ENCODE data around the gene IGFN1. TPM values are rescaled to one million over a fixed set of nuclear protein-coding genes. Genes with fewer than 3 reads are reported as not detected.

IGFN1 gene
- polyA plus RNA-seq, 12 donors = 1.1 to 6.1 (median 1.9) TPM; not detected in 1

DNA sequence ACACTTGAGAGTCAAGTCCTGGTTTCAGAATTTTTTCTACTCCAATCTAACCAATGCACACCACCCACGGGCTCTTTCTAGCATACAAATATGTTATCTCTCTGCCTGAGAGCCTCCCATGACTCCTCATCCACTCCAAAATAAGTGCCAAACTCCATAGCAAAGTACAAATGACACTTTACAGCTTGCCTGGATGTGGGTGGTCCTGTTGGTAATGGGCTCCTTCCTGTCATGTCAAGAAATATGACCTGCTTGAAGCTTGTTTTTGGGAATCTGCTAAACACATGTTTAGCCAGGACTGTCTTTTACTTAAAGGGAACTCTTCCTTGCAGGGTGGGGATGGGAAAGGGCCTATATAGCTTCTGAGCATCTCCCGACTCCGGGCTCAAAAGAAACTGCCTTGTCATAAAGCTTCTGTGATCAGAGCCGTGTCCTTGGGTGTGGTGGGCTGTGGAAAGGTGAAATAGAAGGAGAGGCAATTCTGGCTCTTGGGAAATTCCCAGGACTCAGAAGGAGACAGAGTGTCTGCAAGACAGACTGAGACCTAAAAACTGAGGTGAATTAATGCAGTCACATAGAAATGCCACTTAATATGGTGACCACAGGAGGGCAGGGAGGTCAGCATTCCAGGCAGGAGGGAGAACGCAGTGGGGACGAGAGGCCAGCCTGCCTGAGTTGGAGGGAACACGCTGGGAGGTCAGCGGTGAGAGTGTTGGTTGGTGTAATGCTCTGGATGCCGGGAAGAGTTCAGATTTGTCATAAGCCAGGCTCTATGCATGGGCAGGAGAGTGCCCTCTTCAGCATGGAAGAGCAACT lies 6.1 kb upstream of the IGFN1 start:
- no peak for DNase-seq

DNA sequence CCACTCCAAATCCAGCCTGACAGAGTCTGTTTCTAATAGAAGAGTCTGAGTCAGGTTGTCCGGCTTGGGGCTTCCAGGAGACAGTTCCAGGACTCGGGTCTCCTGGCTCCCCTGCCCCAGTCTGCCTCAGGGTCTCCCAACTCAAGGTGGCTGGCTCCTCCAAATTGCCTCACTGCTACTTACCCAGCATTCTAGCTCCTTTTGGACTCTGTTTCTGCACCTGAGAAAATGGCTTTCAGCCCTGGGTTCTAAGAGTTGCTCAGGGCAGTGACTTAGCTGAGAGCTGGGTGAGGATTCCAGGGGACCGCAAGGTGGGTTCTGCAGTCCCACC lies 5.5 kb upstream of the IGFN1 start:
- DNase-seq = no peak

DNA sequence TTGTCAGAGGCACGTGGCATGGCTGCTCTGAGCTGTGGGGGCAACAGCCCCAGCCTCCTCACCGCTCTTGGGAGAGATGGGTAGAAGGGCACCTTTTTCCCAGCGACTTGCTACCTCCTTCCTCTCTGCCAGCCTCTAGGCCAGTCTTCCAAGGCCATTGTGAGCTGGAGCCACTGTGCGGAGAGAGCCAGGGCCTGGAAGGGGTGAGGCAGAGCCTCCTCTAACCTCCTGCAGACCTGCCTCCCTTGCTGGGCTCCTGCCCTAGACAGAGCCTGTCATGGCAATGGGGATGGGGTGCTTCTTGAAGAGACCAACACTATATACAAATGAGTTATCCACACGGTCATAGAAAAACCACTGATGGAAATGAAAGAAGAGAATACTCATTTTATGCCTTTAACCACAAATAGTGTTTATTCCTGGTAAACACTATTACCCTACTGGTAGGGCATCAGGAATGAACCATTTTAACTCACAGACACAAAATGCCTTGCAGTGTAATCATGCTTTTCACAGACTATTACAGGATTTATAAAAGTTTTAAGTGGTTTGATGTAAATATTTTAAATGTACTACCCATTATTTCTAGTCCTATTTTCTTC lies 5.0 kb upstream of the IGFN1 start:
- no peak for DNase-seq

DNA sequence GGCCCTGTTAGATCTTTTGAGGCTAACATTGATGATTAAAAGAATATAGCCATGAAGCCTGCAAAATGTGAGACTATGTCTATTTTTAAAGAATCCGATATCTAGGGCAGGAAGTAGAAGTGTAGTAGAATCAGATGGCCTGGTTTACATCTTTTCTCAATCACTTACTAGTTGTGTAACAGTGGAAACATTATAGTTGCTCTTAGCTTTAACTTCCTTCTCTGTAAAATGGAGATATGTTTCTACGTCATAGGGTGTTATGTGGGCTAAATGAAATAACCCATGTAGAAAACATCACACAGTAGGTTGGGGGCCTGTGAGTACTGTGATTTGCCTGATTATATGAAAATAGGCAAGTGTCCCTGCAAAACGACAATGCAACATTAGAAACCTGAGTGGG lies 4.4 kb upstream of the IGFN1 start:
- no peak for DNase-seq

DNA sequence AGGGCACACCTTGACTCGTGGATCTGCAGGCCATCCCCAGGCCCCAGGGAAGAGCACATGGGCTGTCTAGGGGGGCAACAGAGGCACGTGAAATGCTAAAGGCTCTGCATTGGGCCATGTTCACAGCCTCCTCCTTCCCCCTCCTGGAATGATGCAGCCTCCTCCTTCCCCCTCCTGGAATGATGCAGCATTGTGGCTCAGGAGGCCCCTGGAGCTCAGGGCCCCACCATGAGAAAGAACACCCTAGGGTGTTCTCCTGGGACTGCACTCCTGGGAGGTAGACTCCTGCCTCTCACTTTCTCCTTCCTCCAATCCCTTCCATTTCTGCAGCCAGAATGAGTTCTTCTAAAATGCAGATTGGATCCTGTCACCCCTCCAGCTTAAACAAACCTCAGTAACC lies 1.5 kb upstream of the IGFN1 start:
- no peak for DNase-seq

DNA sequence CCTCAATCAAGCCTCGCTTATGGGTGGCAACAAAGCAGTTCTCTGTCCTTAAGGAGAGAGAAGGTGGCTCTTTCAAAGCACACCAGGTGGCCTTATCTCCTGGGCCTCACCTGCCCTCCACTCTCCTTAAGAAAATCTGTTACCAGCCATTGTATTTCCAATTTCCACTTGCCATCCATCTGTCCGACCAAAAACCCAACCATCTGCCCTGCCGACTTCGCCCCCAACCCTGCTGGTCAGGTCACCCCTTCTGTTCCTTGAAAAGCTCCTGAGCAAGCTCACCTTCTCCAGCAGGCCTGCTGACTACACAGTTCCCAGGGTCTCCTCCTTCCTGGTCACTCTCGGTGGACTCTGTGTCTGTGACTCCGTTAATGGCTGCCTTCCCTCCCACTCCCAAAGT lies 619 bp upstream of the IGFN1 start:
- DNase-seq = no peak

DNA sequence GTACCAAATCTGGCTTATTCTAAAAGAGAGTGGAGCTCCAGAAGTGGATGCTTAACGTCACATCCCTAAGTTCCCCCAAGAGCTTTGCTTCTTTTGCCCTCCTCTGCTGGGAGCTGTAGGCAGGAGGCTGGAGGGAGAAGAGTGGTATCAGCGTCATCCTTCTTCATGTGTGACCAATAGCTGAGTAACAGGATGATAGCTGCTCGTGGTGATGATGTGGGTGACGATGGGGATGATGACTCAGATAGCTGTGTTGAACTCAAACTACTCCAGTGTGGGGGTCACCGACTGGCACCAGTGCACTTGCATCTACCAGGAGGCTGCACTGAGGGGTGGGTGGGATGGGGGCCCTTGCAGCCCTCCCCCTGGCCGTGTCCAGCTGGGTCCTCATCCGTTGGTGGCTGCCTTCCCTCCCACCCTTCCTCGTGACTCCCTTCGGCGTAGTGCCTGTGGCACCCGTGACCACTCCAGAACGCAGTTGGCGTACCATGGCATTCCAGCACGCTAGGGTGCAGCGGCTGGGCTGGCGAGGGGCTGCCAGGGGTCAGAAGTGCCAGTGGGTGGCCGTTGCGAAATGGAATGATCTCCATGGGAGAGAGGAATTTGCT lies 1.1 kb downstream of the IGFN1 start:
- no peak for DNase-seq

DNA sequence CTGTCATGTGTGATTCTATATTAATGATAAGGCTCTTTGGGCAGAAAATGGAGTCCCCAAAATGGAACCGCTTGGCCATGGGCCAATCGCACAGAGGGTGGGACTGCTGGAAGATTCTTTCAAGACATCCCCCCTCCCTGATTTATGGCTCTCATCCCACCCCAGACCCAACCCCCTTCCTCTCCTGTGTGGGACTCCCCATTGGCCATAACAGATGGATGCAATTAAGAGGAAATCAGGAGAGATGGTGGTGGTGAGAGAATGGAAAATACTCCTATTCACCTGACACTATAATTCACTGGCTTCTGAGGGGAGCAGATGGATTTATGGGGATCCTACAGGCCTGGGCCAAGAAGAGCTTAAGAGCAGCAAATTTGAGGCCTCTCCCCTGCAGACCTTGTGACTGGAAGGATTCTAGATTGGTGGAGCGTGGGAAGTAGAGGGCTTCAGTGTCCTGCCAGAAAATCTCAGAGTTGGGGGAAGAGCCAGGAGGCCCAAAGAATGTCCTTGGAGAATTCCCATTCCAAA lies 1.7 kb downstream of the IGFN1 start:
- peak; percentile 44 for DNase-seq

DNA sequence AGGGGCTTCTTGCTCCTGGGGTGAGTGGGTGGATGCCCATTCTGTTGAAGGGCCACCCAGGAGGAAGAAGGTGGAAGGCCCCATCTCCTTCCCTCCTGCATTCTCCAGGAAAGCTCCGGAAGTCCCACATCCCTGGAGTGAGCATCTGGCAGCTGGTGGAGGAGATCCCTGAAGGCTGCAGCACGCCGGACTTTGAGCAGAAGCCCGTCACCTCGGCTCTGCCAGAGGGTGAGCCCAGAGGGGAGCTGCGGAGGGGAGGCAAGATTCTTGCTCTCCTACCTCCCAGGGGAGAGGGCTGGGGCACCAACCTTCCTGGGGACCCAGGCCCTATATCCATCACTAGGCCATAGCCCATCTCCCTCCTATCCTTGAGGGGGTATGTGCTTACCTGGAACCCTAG lies 3.4 kb downstream of the IGFN1 start:
- no peak for DNase-seq

DNA sequence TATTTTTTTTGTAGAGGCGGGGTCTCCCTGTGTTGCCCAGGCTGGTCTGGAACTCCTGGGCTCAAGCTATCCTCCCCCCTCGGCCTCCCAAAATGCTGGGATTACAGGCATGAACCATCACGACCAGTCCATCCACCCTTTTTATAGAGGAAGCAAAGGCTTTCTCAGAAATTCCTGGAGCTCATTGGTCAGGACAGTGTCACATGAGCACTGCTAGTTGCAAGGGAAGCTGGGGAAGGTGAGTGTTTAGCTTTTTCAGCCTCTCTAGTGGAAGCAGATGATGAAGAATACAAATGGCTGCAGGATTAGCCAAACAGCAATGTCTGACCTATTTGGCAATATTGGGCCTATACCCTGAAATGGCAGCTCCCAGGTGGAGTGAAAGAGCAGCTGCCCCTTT lies 8.0 kb downstream of the IGFN1 start:
- no peak for DNase-seq

DNA sequence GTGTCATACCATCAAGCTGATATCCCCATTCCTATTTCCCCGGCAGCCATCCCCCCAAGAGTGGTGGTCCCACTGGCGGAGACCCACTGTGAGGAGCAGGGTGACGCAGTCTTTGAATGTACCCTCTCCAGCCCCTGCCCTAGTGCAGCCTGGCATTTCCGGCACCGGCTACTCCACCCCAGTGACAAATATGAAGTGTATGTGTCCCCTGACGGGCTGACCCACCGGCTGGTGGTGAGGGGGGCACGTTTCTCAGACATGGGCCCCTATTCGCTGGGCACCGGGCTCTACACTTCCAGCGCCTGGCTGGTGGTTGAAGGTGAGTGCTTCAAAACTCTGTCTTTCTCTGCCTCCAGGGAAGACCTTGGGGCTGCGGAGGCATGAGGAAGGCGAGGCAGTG lies 14.4 kb downstream of the IGFN1 start:
- no peak for DNase-seq

DNA sequence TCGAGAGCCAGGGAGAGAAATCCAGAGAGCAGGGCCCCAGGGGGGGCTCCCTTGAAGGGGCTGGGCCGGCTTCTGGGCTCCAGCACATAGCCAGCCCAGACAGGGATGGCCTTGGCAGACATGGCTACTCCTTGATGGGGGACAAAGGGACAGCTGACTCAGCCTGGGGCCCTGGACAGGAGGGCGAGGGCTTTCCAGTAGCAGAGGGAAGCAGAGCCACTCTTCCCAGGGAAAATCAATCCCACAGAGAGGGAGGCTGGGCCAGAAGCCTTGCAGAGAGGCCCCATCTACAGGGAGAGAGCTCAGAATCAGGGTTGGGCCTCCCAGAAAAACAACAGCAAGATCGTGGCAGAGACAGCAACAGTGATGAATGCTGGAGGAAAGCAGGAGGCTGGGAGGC lies 15.6 kb downstream of the IGFN1 start:
- peak; percentile 24 for DNase-seq

DNA sequence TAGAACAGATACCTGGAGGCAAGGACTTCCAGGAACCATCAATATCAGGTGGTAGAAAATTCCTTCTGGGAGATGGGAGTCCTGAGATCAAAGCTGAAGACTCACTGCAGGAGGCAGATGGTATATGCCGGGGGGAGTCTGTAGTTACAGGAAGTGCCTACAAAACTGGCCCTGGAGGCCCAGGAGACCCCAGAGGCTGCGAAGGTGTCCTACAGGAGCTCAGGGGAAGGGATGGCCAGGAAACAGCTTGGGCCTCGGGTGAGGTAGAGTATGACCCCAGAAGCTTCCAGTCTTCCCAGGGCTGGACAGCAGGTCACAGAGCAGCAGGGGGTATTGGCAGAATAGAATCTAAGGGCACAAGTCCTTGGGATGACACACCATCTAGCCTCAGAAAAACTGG lies 16.4 kb downstream of the IGFN1 start:
- DNase-seq = no peak

DNA sequence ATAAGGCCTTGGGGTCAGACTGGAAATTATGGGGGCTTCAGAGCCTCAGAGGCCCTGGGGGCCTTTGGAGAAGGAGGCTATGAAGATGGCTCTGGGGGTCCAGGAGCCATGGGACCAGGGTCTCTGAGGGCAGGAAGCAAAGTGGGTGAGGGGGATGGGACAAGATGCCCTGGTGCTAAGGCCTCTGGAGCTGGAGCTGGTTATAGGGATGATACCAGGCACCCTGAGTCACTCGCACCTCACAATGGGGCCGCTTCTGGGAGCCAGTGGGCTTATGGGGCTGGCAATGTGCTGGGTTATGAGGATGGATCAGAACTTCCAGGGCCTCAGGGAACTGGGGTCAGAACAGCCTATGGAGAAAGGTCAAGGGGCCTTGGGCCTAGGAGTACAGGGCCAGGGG lies 17.6 kb downstream of the IGFN1 start:
- DNase-seq = no peak

DNA sequence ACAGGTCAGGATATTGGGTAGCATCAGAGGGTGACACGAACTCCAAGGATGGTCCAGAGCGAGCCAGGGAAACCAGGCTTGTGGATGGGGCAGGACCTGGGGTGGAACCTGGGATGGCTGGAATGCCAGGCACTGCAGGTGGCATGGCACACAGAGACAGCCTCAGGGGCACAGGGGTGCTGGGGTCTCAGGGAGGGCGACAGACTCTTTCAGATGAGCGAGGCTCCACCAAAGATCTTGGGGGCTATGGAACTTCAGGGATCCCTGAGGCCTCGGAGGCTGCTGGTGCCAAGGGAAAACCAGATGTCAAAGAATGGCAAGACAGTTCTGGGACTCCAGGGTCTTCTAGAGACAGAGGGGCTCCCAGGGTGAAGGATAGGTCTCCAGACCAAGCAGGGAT lies 21.4 kb downstream of the IGFN1 start:
- DNase-seq = no peak

DNA sequence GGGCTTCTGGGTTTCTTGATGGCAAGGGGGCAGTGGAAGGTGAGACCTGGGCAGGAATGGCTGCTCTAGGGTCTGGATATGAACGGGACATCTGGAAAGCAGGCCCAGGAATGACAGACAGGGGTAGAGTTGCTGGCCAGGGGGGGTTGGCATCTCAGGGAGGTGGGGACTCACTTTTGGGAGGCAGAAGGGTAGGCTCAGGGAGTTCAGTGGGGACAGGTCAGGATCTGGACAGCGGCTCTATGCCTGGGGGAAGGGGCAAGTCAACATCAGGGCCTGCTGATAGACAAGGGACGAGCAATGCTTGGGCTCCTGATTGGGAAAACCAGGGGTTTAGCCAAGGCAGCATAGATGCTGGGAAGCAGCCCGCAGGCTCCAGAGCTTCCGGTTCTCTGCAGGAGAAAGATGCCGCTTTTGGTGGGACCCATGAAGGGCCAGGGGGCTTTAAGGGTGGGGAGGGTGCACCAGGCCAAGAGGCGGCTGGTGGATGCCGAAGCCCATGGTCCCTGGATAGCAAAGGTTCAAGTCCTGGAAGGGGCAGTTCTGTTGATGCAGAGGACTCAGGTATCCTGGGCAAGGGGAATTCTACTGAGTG lies 21.9 kb downstream of the IGFN1 start:
- DNase-seq = no peak

DNA sequence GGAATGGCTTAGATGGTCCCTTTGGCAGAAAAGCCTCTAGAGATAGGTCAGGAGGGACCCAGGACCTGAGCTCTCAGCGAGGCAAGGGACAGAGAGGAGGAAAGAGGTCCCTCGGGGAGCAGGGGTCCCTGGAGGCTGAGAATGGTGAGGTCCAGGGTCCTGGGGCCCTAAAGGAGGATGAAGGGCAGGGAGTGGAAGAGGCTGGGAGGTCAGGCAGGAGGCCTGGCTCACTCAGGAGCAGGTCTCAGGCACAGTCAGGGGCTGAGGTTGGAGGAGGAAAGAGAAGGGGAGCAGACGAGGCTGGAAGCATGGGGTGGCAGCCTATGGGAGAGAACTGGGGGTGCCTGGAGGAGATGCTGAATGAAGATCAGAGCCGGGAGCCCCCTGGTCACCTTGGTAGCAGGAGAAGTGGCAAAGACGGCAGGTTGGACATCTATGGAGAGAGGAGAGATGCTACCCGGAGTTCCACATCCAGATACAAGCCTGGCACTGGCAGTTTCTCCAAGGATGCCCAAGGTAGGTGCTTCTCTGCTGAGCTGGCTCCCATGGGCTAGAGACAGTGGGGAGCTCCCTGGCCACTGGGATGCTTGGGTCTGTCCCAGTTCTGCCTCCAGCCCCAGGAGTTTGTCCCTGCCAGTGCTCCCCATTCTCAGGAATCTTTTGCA lies 22.6 kb downstream of the IGFN1 start:
- DNase-seq = no peak

DNA sequence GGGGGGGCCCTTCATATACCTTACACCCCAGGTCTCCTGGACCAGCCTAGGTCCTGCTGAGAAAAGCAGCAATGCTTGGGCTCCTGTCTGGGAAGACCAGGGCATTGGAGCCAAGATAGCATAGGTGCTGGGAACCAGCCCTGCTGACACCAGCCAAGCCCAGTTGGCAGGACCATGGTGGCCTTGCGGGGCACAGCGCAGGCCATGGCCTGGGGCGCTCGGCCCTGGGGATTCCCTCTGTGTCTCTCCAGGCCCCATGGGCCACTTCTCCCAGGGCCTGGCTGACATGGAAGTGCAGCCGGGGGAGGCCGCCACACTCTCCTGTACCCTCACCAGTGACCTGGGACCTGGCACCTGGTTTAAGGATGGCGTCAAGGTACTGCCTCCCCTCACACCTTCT lies 23.3 kb downstream of the IGFN1 start:
- no peak for DNase-seq

DNA sequence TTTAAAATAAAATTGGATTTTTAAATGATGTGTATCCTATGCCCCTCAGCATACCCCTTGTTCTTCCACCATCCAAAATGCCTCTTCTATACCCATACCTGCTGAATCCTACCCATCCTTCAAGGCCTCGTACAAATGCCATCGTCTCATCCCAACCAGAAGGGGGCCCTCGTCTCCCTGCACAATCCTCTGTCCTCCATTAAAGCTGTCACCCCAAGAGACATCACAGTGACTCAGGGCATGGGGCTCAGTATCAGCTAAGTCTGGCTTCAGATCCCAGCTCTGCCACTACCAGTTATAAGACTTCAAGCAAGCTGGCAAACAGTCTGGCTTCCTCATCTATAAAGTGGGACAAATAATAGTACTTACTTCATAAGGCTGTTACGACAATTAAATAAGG lies 23.8 kb downstream of the IGFN1 start:
- no peak for DNase-seq

DNA sequence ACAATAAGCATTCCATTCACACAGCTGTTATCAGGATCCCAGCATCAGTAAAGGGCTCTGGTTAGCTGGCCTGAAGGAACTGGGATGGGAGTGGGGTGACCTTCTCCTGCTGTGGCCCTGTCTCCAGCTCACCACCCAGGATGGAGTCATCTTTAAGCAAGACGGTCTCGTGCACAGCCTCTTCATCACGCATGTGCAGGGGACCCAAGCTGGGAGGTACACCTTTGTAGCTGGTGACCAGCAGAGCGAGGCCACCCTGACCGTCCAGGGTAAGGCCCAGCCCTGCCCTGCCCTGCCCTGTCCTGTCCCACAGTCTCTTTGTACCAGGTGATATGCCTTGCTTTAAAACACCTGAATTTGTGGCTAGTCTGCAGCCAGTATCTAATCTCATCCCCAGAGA lies 24.3 kb downstream of the IGFN1 start:
- DNase-seq = no peak

DNA sequence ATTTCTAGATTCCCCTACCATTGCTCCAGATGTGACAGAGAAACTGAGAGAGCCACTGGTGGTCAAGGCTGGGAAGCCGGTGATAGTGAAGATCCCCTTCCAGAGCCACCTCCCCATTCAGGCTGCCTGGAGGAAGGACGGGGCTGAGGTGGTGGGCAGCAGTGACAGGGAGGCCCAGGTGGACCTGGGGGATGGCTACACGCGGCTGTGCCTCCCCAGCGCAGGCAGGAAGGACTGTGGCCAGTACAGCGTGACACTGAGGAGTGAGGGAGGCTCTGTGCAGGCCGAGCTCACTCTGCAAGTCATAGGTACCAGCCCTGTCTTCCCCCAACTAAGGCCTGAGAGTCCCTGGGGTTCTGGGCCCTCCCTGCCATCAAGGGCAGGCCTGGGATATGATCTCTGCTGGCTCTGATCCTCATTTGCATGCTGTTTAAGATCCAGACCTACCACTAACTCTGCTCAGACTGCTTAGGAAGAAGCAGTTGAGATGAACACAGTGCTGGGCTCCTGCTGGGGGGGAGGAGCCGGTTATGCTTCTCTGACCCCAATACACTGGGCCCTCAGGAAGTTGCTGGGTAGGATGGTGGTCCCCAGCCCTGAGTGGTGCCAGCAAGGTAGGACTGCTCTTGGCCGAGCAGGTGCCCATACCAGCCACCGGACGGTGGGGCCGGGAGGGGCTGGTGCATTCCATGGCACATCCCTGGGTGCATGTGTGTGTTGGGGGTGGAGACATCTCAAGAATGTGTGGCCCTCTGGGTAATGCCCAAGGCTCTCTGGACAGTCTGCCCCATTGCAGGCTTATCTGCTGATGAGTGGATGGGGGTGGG lies 25.1 kb downstream of the IGFN1 start:
- no peak for DNase-seq

Measured in muscle of arm (tissue), 12 donors.